ENCODE data around the gene DLG2.
"Not testable (repeated sequence)": the region's sequence is repeated elsewhere in the genome, so short reads cannot be mapped to it uniquely, and the experiment has no call there.

Gene DLG2

GRCh38 chr11:85232559-85232958 is 394.6 kb downstream of the DLG2 start:
- no peak overlapping the region for H3K27ac ChIP-seq (ENCODE audit: low read depth, low read length)
- H3K36me3 ChIP-seq (ENCODE audit: control insufficient read depth, insufficient read depth, low read length): no peaks in the 10 kb centered on the region
- peaks cover 4% of the 10 kb centered on the region; the same call in 1 of the 2 replicates for H3K4me1 ChIP-seq (ENCODE audit: control insufficient read depth, insufficient read depth, low read length)
- no peak overlapping the region for H3K9ac ChIP-seq (ENCODE audit: low read length)
- H3K9me3 ChIP-seq (ENCODE audit: control insufficient read depth, insufficient read depth, low read depth, low read length): peaks cover 9% of the 10 kb centered on the region; the same call in 1 of the 2 replicates
- no peaks in the 10 kb centered on the region for H3K27me3 ChIP-seq (ENCODE audit: control insufficient read depth, insufficient read depth, low read length)
- no peak overlapping the region for H3K4me3 ChIP-seq (ENCODE audit: low read depth, low read length)

- peaks cover 4% of the 10 kb centered on the region; the same call in 1 of the 2 replicates for H3K4me1 ChIP-seq (ENCODE audit: control insufficient read depth, insufficient read depth, low read length)
- H3K36me3 ChIP-seq (ENCODE audit: control insufficient read depth, insufficient read depth, low read length): no peaks in the 10 kb centered on the region
- H3K9me3 ChIP-seq (ENCODE audit: control insufficient read depth, insufficient read depth, low read depth, low read length): peaks cover 9% of the 10 kb centered on the region; the same call in 1 of the 2 replicates
- H3K4me3 ChIP-seq (ENCODE audit: low read depth, low read length): no peak overlapping the region
- H3K27ac ChIP-seq (ENCODE audit: low read depth, low read length): no peak overlapping the region
- no peak overlapping the region for H3K9ac ChIP-seq (ENCODE audit: low read length)
- H3K27me3 ChIP-seq (ENCODE audit: control insufficient read depth, insufficient read depth, low read length): no peaks in the 10 kb centered on the region
Measured at GRCh38 chr11:85231588-85231987, 395.6 kb downstream of the DLG2 start.

- not testable (repeated sequence) for H3K9me3 ChIP-seq (ENCODE audit: control insufficient read depth, insufficient read depth, low read depth, low read length); H3K36me3 ChIP-seq (ENCODE audit: control insufficient read depth, insufficient read depth, low read length); H3K9ac ChIP-seq (ENCODE audit: low read length); H3K27me3 ChIP-seq (ENCODE audit: control insufficient read depth, insufficient read depth, low read length); H3K27ac ChIP-seq (ENCODE audit: low read depth, low read length); H3K4me1 ChIP-seq (ENCODE audit: control insufficient read depth, insufficient read depth, low read length); H3K4me3 ChIP-seq (ENCODE audit: low read depth, low read length)
Measured at GRCh38 chr11:85229723-85230122, 397.4 kb downstream of the DLG2 start.

GRCh38 chr11:85196968-85197367 is 430.2 kb downstream of the DLG2 start:
- Histone ChIP-seq H3K4me3 (ENCODE audit: low read depth, low read length) (no peak overlapping the region), H3K4me1 (ENCODE audit: control insufficient read depth, insufficient read depth, low read length) (no peaks in the 10 kb centered on the region), H3K9me3 (ENCODE audit: control insufficient read depth, insufficient read depth, low read depth, low read length) (no peaks in the 10 kb centered on the region), H3K9ac (ENCODE audit: low read length) (no peak overlapping the region), H3K27ac (ENCODE audit: low read depth, low read length) (no peak overlapping the region), H3K36me3 (ENCODE audit: control insufficient read depth, insufficient read depth, low read length) (no peaks in the 10 kb centered on the region), H3K27me3 (ENCODE audit: control insufficient read depth, insufficient read depth, low read length) (no peaks in the 10 kb centered on the region)

GRCh38 chr11:85195934-85196333 is 431.2 kb downstream of the DLG2 start:
- H3K27me3 ChIP-seq (ENCODE audit: control insufficient read depth, insufficient read depth, low read length): no peaks in the 10 kb centered on the region
- H3K9me3 ChIP-seq (ENCODE audit: control insufficient read depth, insufficient read depth, low read depth, low read length): no peaks in the 10 kb centered on the region
- H3K27ac ChIP-seq (ENCODE audit: low read depth, low read length): no peak overlapping the region
- no peaks in the 10 kb centered on the region for H3K4me1 ChIP-seq (ENCODE audit: control insufficient read depth, insufficient read depth, low read length)
- no peak overlapping the region for H3K4me3 ChIP-seq (ENCODE audit: low read depth, low read length)
- no peaks in the 10 kb centered on the region for H3K36me3 ChIP-seq (ENCODE audit: control insufficient read depth, insufficient read depth, low read length)
- H3K9ac ChIP-seq (ENCODE audit: low read length): no peak overlapping the region

- no peak overlapping the region for H3K27ac ChIP-seq (ENCODE audit: low read depth, low read length)
- H3K4me1 ChIP-seq (ENCODE audit: control insufficient read depth, insufficient read depth, low read length): peaks cover 2% of the 10 kb centered on the region
- H3K4me3 ChIP-seq (ENCODE audit: low read depth, low read length): no peak overlapping the region
- no peaks in the 10 kb centered on the region for H3K36me3 ChIP-seq (ENCODE audit: control insufficient read depth, insufficient read depth, low read length)
- H3K9ac ChIP-seq (ENCODE audit: low read length): no peak overlapping the region
- no peaks in the 10 kb centered on the region for H3K27me3 ChIP-seq (ENCODE audit: control insufficient read depth, insufficient read depth, low read length)
- no peaks in the 10 kb centered on the region for H3K9me3 ChIP-seq (ENCODE audit: control insufficient read depth, insufficient read depth, low read depth, low read length)
Measured at GRCh38 chr11:85187992-85188391, 439.2 kb downstream of the DLG2 start.

- H3K27ac ChIP-seq (ENCODE audit: low read depth, low read length): no peak overlapping the region
- no peak overlapping the region for H3K9ac ChIP-seq (ENCODE audit: low read length)
- no peaks in the 10 kb centered on the region for H3K27me3 ChIP-seq (ENCODE audit: control insufficient read depth, insufficient read depth, low read length)
- H3K9me3 ChIP-seq (ENCODE audit: control insufficient read depth, insufficient read depth, low read depth, low read length): no peaks in the 10 kb centered on the region
- no peak overlapping the region for H3K4me3 ChIP-seq (ENCODE audit: low read depth, low read length)
- peaks cover 4% of the 10 kb centered on the region for H3K4me1 ChIP-seq (ENCODE audit: control insufficient read depth, insufficient read depth, low read length)
- H3K36me3 ChIP-seq (ENCODE audit: control insufficient read depth, insufficient read depth, low read length): no peaks in the 10 kb centered on the region
Measured at GRCh38 chr11:85184721-85185120, 442.4 kb downstream of the DLG2 start.

GRCh38 chr11:85182441-85183387 is 444.4 kb downstream of the DLG2 start:
- Histone ChIP-seq H3K36me3 (ENCODE audit: control insufficient read depth, insufficient read depth, low read length) (no peaks in the 10 kb centered on the region), H3K27me3 (ENCODE audit: control insufficient read depth, insufficient read depth, low read length) (no peaks in the 10 kb centered on the region), H3K9ac (ENCODE audit: low read length) (no peak overlapping the region), H3K4me3 (ENCODE audit: low read depth, low read length) (no peak overlapping the region), H3K27ac (ENCODE audit: low read depth, low read length) (no peak overlapping the region), H3K9me3 (ENCODE audit: control insufficient read depth, insufficient read depth, low read depth, low read length) (no peaks in the 10 kb centered on the region), H3K4me1 (ENCODE audit: control insufficient read depth, insufficient read depth, low read length) (peaks cover 4% of the 10 kb centered on the region)

- no peaks in the 10 kb centered on the region for H3K36me3 ChIP-seq (ENCODE audit: control insufficient read depth, insufficient read depth, low read length)
- no peaks in the 10 kb centered on the region for H3K9me3 ChIP-seq (ENCODE audit: control insufficient read depth, insufficient read depth, low read depth, low read length)
- H3K9ac ChIP-seq (ENCODE audit: low read length): no peak overlapping the region
- no peaks in the 10 kb centered on the region for H3K27me3 ChIP-seq (ENCODE audit: control insufficient read depth, insufficient read depth, low read length)
- H3K27ac ChIP-seq (ENCODE audit: low read depth, low read length): no peak overlapping the region
- peaks cover 4% of the 10 kb centered on the region for H3K4me1 ChIP-seq (ENCODE audit: control insufficient read depth, insufficient read depth, low read length)
- no peak overlapping the region for H3K4me3 ChIP-seq (ENCODE audit: low read depth, low read length)
Measured at GRCh38 chr11:85180528-85180927, 446.6 kb downstream of the DLG2 start.

GRCh38 chr11:85171648-85172257 is 455.4 kb downstream of the DLG2 start:
- H3K27me3 ChIP-seq (ENCODE audit: control insufficient read depth, insufficient read depth, low read length): no peaks in the 10 kb centered on the region
- no peak overlapping the region for H3K9ac ChIP-seq (ENCODE audit: low read length)
- H3K9me3 ChIP-seq (ENCODE audit: control insufficient read depth, insufficient read depth, low read depth, low read length): peaks cover 9% of the 10 kb centered on the region
- no peak overlapping the region for H3K27ac ChIP-seq (ENCODE audit: low read depth, low read length)
- H3K36me3 ChIP-seq (ENCODE audit: control insufficient read depth, insufficient read depth, low read length): no peaks in the 10 kb centered on the region
- peaks cover 27% of the 10 kb centered on the region for H3K4me1 ChIP-seq (ENCODE audit: control insufficient read depth, insufficient read depth, low read length)
- H3K4me3 ChIP-seq (ENCODE audit: low read depth, low read length): no peak overlapping the region

- Histone ChIP-seq H3K27me3 (ENCODE audit: control insufficient read depth, insufficient read depth, low read length) (no peaks in the 10 kb centered on the region), H3K27ac (ENCODE audit: low read depth, low read length) (peak overlapping the region; percentile 53), H3K9me3 (ENCODE audit: control insufficient read depth, insufficient read depth, low read depth, low read length) (peaks cover 9% of the 10 kb centered on the region), H3K4me3 (ENCODE audit: low read depth, low read length) (no peak overlapping the region), H3K9ac (ENCODE audit: low read length) (no peak overlapping the region), H3K36me3 (ENCODE audit: control insufficient read depth, insufficient read depth, low read length) (no peaks in the 10 kb centered on the region), H3K4me1 (ENCODE audit: control insufficient read depth, insufficient read depth, low read length) (peaks cover 27% of the 10 kb centered on the region)
Measured at GRCh38 chr11:85170184-85170583, 457.0 kb downstream of the DLG2 start.

Measured in HUES6 (cell line).